ENCODE measurements around the gene TMPRSS7.

The TMPRSS7 gene, protein sequence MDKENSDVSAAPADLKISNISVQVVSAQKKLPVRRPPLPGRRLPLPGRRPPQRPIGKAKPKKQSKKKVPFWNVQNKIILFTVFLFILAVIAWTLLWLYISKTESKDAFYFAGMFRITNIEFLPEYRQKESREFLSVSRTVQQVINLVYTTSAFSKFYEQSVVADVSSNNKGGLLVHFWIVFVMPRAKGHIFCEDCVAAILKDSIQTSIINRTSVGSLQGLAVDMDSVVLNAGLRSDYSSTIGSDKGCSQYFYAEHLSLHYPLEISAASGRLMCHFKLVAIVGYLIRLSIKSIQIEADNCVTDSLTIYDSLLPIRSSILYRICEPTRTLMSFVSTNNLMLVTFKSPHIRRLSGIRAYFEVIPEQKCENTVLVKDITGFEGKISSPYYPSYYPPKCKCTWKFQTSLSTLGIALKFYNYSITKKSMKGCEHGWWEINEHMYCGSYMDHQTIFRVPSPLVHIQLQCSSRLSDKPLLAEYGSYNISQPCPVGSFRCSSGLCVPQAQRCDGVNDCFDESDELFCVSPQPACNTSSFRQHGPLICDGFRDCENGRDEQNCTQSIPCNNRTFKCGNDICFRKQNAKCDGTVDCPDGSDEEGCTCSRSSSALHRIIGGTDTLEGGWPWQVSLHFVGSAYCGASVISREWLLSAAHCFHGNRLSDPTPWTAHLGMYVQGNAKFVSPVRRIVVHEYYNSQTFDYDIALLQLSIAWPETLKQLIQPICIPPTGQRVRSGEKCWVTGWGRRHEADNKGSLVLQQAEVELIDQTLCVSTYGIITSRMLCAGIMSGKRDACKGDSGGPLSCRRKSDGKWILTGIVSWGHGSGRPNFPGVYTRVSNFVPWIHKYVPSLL

DNA sequence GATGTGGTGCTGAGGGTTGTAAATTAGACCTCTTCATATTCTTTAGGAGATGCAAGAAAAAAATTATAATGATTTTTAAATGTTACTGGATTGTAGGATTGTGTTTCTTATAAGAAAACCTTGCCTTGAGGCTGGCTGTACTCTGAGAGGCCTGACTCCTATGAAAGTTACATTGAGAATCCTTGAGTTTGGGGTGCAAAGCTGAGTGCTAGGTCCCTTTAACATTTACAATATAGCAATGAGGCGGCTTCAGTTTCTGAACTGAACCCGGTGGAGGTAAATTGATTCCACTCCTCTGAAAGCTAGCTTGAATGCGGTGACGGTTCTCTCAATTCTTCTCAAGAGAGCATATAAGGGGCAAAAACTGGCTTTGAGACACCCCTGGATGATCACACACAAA lies at the start of gene TMPRSS7:
TSS of gene TMPRSS7 (plus strand) at position 301 of the 400 bp plus-strand sequence. CDS start 110 bp downstream, outside the sequence.
- no peak for DNase-seq

DNA sequence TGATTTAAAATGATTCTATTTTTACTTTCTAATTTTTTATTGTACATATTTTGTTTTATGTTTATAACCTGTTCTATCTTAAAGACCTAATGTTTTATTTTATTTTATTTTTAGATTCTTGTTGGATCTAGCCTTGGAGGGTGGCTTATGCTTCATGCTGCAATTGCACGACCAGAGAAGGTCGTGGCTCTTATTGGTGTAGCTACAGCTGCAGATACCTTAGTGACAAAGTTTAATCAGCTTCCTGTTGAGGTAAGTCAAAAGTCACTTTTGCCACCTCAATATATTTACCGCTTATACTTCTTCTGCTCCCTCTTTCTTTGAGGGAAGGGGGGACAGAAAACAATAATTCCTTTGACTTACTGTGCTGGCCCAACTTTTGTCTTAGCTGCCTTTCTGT lies 47.7 kb upstream of the TMPRSS7 start:
- DNase-seq: no peak

DNA sequence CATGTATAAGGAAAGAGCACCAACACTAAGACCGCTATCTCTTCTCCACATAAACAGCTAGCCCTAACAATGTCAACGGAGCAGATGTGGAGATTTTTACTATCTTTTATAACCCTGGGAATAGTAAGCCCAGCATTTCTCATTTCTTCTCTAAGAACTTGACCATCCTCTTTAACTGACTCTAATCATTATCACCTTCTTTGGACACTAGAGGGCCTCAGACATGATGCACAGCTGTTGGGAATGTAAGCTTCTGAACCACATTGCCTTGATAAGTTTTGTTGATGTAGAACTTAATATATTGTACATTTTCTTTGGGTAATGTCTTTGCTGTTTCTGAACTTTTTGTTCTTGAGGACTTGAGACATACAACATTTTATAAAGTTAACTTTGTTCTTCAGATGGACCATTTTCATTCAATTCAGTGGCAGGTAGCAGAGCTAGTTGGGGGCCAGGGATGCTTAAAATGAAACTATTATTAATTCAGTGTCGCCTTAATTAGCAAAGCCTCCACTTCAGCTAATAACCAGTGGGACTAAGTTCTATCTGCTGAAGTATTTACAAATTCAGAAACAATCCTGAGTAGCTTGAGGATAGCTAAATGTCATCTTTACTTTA lies 45.4 kb upstream of the TMPRSS7 start:
- peak; percentile 82 for DNase-seq

DNA sequence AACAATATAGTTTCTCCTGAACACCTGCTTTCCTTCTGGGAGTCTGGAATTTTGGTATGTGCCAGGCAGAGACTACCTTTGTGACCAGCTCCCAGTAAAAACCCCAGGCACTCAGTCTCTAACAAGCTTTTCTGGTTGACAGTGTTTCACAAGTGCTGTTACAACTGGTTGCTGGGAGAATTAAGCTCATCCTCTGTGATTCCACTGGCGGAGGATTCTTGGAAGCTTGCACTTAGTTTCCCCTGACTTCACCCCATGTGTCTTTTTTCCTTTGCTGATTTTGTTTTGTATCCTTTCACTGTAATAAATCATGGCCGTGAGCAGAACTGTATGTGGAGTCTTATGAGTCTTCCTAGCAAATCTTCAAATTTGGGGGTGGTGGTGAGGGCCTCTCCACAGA lies 41.5 kb upstream of the TMPRSS7 start:
- DNase-seq: no peak

DNA sequence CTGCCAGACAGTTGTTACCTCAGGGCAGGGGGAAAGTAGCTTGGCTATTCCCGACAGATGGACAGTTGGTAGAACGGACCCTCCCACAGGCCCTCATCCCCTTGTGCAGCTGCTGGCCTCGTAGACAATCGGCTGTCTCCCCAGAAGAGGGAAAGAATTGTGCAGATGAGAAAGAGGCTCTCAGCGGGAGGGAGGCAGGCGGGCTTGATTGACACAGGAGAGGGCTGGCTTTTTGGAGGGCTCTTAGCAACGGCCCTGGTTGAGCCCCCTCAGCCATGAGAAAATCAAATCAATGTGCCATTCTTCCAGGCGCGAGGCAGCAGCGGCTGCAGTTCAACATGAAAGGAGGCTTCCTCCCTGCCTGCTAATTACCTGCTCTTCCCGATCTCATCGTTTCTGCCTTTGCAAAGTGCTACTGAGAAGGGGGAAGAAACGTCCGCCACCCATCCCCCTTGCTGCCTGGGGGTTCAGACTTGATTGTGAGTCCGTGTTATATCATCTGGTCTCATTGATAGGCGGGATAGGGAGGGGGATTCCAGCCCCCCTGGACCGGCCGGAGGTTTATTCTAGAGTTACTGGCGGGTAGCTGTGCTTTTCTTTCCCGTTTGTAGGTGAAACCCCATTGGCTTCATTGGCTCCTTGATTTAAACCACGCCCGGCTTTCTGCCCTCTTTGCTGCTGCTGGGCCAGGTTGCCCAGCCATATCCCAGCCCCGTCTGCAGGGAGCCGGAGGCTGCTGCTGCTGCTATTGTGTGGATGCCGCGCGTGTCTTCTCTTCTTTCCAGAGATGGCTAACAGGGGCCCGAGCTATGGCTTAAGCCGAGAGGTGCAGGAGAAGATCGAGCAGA lies 35.7 kb upstream of the TMPRSS7 start, which contains the start of gene TAGLN3:
TSS of gene TAGLN3 (plus strand) at position 287 of the 848 bp plus-strand sequence. CDS start at position 788, 501 bp downstream.
- DNase-seq: peak; percentile 26

DNA sequence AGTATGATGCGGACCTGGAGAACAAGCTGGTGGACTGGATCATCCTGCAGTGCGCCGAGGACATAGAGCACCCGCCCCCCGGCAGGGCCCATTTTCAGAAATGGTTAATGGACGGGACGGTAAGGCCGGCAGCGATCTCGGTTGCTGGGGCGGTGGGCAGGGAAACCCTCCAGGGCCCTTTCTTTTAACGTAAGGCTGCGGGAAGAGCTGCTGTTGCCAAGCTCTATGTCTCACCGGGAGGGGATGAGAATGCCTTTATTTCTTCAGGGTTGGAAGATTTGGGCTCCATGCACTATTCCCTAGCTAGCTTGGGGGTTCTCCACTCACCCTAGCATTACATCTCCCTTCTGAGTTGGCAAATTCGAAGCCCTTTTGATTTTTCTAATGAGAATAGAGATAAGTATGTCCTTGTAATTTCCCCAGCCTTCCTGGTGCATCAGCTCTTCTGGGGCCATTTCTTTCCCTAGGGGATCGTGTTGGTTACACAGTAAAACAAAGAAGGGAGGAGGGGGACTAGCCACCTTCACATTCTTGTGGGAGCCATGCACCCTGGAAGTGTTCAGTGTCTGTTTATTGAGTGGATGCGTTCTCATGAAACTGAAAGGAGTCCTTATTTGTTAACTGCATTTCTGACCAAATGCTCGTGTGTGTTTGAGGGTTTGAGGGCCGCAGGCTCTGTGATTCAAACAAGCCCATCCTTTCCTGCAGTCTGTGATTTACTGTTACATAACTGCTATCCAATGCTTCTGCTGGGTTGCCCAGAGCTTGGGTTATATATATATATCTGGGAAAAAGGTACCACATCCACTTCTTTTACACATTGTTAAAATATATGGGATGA lies 34.8 kb upstream of the TMPRSS7 start:
- DNase-seq: no peak

DNA sequence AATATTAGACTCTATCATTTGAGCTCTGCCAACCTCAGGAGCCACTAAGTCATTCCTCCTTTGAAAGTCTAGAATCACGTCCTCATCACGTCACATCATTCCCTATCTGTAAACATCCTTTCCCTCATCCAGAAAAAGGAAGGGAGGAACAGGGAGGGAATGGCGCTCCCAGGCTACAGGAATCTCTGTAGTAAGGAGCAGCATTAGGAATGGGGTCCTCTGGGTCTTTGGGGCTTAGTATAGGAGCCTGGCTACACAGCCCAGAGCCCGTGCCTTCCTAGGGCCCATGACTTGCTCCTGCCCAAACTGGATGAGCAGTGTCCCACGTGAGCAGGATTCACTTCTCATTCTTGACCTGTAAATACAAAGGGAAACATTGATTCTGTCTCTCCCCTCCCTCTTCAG lies 34.2 kb upstream of the TMPRSS7 start:
- DNase-seq: no peak

DNA sequence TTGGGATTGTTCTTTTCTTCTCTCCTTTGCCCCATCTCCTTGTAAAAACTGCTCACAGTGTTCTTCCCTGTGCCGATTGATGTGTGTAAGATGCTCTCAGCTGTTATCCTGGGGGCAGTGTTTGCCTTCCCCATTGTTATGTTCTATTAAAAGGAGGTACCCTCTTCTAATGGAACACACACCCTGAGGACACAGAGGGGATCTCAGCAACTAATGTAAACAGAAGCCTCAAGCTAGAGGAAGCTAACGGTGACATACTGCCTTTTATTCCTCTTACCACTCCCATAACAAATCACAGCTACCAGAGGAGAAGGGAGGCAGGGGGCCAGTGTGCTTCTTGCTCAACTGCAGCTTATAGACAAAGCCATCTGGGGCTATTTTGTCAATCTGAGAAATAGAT lies 33.6 kb upstream of the TMPRSS7 start:
- no peak for DNase-seq

DNA sequence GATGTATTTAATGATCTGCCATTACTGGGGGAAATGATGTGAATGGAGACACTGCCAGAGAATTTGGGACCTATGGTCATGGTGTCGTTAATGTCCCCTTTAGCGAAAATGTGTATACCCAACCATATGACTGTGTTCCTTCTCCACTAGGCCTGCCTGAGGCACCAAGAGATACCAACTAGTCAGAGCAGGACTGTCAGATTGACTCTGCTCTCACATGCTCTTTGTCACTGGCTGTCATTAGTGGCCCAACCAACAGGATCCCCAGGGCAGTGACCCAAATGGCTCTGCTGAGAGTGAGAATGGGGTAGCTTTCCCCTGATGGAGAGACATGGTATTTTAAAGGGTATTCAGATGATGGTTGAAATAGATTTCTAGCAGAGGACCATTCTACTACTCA lies 33.0 kb upstream of the TMPRSS7 start:
- no peak for DNase-seq

DNA sequence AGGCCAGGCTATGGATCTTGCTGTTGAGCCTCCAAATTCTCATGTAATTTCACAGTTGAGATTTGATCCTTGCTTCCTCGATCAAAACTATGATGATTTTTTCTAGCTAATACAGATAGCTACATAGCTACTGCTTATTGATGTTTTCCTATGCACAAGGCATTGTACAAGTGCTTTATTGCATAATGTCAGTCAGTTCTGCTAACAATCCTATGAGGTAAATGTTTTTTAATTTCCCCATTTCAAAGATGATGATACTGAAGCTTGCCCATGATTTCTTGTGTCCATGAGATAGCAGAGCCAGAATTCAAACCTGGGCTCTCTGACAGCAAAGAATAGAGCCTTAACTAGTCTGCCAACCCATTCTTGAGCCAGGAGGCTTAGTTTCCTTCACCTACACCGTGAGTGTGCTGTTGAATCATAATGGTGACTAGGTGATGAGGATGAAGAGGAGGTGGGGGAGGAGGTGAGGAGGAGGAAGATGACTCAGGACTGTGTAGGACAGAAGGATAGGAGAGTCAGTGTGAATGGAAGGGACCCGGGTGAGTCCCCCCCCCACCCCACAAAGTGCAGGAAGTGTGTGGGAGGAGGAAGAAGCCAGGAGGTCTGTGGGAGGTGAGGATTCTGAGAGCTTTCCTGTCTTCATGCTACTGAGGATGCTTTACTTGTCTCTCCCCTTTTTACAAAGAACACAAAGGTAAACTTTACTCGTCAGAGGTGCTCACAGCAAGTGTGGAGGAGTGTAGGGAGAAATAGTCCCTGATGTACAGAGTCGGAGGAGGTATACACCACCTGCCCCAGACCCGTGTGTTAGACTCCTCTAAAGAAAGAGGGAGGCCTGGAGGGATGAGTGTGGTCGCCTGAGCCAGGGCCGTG lies 32.2 kb upstream of the TMPRSS7 start:
- no peak for DNase-seq

DNA sequence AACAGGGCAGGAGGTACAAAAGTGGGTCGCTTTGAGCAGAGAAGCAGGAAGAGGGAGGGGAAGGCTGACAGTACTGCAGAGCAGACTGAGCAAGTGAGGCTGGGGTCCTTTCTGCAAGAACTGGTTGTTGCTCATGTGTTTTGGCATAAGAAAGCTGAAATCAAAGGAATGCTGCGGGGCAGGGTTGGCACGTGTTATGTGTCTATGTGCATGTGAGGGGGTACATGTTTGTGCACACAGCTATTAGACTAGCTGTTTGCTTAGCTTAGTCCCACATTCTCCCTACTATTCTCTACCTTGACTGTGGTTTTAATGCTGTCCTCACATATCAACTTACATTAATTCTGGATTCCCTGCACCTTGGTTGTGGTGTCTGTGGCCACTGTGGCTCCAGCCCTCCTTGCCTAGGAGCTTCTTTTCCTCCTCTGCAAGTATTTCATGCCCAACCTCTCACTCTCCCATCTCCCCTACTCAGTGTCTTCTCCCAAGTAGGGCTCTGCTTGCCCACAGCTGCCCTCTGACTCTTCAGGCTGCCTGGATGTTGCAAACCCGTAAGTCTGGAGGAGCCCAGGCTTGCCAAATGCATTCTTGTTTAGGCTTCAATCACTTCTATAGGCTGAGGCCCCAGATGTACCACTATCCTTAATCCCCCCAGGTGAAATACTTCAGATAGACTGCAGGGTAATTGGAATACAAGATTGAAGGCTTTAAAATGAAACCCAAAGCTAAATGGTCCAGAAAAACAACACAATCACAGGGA lies 31.0 kb upstream of the TMPRSS7 start:
- DNase-seq: no peak

DNA sequence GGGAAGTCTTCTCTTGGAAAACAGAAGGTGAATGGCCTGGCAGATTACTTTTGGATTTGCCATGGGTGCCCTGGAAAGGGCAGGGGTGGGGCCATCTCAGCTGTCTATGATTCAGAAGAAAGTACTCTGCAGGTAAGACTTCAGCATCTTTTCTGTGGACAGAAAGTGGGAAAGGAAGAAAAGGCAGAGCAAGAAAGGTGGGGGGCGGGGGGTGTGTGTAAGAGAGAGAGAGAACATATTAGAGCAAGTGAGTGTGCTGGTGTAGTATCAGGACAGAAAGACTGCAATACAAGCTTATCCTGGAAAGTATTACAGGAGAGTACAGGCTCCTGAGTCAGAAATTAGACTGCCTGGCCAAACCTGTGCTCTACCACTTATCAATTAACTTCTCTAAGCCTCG lies 30.3 kb upstream of the TMPRSS7 start:
- no peak for DNase-seq

DNA sequence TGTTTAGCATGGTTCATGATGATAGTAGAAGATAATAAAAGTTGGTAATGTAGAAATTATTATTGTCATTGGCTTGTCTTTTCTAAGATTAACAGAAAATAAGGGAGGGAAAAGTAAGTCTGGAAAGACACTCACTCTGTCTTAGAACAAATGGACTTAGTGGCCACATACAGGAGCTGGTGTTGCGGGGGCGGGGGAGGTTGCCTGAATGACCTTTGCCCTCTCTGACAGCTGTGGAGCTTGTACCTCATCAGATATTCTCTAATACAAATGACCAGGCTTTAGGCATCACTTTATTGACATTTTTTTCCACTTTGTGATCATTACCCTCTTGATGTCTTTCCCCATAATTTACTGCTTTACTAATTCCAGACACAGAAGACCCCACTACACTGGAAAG lies 29.9 kb upstream of the TMPRSS7 start:
- DNase-seq: no peak

DNA sequence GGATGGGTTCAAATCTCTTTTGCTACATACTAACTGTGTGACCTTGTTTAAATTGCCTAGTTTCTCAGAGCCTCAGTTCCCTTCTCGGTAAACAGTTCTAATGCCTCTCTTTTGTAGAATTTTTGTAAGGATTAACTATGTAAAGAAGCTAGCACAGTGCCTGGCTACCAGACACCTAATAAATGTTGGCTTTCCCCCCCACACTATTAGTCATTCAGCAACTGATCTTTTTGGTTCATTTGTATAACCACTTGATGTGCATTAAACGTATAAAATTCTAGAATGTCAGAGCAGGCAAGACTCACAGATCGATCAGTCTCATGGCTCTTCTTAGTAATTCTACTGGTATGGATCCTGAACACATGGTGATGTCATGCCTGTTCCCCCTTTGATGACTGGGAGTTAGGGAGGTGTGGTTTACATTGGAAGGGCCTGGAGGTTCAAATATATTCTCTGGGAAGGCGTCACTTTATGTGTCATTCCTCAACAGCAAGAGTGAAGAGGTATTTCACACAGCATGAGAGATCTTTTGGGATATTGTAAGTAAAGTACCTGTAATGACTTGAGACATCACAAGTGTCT lies 29.4 kb upstream of the TMPRSS7 start:
- DNase-seq: no peak

DNA sequence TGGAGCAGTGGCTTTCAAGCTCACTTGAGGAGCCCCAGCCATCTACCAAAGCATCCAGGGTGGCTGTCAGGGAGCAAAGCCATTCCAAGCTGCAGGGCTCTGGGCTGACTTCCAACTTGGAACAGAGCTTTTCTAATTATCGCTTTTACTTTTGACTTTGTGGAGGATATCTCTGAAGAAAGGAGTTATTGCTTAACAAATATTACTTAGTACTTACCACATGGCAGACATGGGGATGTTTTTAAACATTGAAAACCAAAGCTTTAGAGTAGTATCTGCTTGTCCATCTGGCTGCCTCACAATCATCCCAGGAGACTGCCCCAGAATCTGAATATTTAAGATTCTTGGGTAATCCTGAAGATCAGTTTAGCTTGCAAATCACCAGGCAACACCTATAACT lies 26.9 kb upstream of the TMPRSS7 start:
- no peak for DNase-seq

DNA sequence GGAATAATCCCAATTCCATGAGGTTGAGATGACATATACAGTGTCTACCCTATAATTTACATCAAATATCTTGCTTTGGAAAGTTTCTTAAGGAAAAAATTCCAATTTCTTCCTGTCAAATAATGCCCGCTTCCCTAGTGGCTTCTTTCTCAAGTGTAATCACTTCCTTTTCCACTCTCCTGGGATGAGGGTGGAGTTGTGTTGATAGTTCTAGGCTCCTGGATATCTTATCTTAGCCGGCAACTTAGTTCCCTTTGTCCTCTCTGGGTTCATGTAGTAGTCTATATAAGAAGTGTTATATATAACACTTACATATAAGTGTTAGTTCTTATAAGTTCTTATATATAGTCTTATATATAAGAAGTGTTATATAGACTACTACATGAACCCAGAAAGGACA lies 24.9 kb upstream of the TMPRSS7 start:
- no peak for DNase-seq

DNA sequence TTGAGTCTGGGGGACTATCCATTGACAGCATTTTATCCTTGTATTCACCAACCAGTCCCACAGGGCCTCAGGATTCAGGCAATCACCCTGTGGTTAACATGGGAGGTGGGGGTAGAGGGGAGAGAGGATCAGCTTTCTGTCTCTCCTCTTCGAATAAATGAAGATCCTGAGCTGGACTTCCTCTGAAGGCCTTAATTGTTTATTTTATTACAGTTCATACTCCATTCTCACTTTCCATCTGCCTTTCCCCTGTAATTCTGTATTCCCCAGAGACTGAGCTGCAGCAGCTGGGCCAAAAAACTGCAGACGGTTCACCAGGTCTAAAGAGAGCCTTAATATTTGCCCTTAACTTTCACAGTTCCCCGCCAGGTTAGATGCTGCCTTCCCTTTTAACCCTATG lies 23.9 kb upstream of the TMPRSS7 start:
- DNase-seq: no peak

DNA sequence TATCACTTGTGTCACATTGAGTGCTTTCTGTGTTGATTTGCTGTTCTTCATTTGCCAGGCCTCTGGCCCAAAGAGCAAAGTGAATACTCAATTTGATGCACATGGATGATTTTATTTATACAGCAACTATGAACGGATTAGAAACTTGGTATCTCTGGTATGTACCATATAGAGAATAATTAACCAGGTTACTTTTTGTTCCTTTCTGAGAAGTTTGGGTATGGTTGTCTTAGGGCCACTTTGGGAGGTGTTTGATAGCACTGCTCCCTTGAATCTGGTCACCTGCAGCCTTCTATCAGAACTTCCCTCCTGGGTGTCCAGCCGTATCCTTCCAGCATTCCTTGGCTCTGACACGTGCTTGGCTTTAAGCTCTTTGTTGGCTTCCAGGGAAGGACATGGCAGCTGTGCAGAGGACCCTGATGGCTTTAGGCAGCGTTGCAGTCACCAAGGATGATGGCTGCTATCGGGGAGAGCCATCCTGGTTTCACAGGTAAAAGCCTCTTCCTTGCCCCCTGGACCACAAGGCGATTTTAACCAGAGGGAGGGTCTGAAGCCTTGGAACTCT lies 23.1 kb upstream of the TMPRSS7 start:
- DNase-seq: no peak

All from hematopoietic multipotent progenitor cell treated with erythropoietin and hydrocortisone succinate and interleukin-3 and kit ligand, for 4 days (in vitro differentiated cells).